Parathyroid adenoma (tissue), 2 donors: ENCODE measurements around the gene KLB.
"Not testable (repeated sequence)": the region's sequence is repeated elsewhere in the genome, so short reads cannot be mapped to it uniquely, and the experiment has no call there.

Source experiments
- H2AFZ ChIP-seq: fragments of 300-600 bp; sonication (generic); one replicate; pipeline ENCODE4 v1.7.0; 2017; ENCODE audit warnings: antibody characterized with exemption, mild to moderate bottlenecking
- H3K27ac ChIP-seq: fragments of 300-600 bp; sonication (generic); one replicate; pipeline ENCODE4 v1.7.0; 2017
- H3K27me3 ChIP-seq: fragments of 300-600 bp; sonication (generic); one replicate; pipeline ENCODE4 v1.7.0; 2017; ENCODE audit warnings: low read length; ENCODE audit not compliant: control insufficient read depth, insufficient read depth
- H3K36me3 ChIP-seq: fragments of 300-600 bp; sonication (generic); one replicate; pipeline ENCODE4 v1.7.0; 2017; ENCODE audit warnings: low read length; ENCODE audit not compliant: control insufficient read depth, insufficient read depth
- H3K4me1 ChIP-seq: fragments of 300-600 bp; sonication (generic); one replicate; pipeline ENCODE4 v1.7.0; 2017; ENCODE audit warnings: control low read depth
- H3K4me2 ChIP-seq: fragments of 300-600 bp; sonication (generic); one replicate; pipeline ENCODE4 v1.7.0; 2017; ENCODE audit warnings: low read length
- H3K4me3 ChIP-seq: fragments of 300-600 bp; sonication (generic); one replicate; pipeline ENCODE4 v1.7.0; 2017; ENCODE audit warnings: low read depth, low read length
- H3K79me2 ChIP-seq: fragments of 300-600 bp; sonication (generic); one replicate; pipeline ENCODE4 v1.7.0; 2017; ENCODE audit warnings: control low read depth
- H3K9ac ChIP-seq: fragments of 300-600 bp; sonication (generic); one replicate; pipeline ENCODE4 v1.7.0; 2017; ENCODE audit warnings: mild to moderate bottlenecking
- H3K9me3 ChIP-seq: fragments of 300-600 bp; sonication (generic); one replicate; pipeline ENCODE4 v1.7.0; 2017; ENCODE audit warnings: low read length; ENCODE audit not compliant: control insufficient read depth
- CTCF ChIP-seq: fragments of 300-600 bp; sonication (generic); IDR thresholded peaks from one replicate; pipeline ENCODE4 v1.7.0; 2017; ENCODE audit warnings: antibody characterized with exemption, mild to moderate bottlenecking
- donor health status: primary hyperparathyroidism.

Gene KLB

DNA sequence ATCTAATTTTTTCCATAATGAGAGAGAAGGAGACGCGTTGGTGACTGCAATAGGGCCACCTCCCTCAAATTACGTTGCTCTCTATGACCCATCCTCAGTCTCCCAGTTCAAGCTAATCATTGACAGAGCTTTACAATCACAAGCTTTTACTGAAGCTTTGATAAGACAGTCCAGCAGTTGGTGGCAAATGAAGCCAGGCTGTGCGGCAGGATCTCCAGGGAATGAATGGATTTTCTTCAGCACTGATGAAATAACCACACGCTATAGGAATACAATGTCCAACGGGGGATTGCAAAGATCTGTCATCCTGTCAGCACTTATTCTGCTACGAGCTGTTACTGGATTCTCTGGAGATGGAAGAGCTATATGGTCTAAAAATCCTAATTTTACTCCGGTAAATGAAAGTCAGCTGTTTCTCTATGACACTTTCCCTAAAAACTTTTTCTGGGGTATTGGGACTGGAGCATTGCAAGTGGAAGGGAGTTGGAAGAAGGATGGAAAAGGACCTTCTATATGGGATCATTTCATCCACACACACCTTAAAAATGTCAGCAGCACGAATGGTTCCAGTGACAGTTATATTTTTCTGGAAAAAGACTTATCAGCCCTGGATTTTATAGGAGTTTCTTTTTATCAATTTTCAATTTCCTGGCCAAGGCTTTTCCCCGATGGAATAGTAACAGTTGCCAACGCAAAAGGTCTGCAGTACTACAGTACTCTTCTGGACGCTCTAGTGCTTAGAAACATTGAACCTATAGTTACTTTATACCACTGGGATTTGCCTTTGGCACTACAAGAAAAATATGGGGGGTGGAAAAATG, at the start of gene KLB:
KLB (plus strand) TSS at position 168 of the 821 bp plus-strand sequence; CDS start at position 188, 20 bp downstream.
- no peak within 1 kb of the TSS for H3K27ac ChIP-seq
- H3K9ac ChIP-seq: no peak within 1 kb of the TSS
- no peaks in the 10 kb centered on the region for H3K9me3 ChIP-seq
- no peak for TF ChIP-seq CTCF
- H3K27me3 ChIP-seq: no peaks in the 10 kb centered on the region
- H3K4me3 ChIP-seq: no peak within 1 kb of the TSS
- H3K79me2 ChIP-seq: no peaks in the 10 kb centered on the region
- no peaks in the 10 kb centered on the region for H3K4me1 ChIP-seq
- H3K4me2 ChIP-seq: no peak within 1 kb of the TSS
- no peak within 1 kb of the TSS for H2AFZ ChIP-seq
- H3K36me3 ChIP-seq: no peaks in the 10 kb centered on the region

DNA sequence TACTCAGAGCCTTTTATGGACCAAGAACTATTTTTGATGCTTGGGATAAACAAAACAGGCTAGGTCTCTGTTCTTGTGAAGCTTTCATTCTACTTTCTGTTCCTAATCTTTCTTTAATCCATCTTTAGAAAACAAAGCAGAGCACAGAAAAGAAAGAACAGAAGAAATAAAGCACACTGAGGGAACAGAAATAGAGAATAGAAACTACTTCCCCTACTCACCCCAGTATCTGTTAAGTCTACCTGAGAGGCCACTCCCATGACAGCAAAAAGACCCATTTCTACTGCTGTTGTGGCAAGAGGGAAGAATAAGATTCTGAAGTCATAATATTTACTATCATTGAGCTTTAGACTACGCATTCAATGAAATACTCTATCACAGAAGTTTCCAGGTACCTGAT, 49.7 kb upstream of the KLB start:
- Histone ChIP-seq H3K27ac (no peak overlapping the region), H3K9ac (no peak overlapping the region), H3K36me3 (no peaks in the 10 kb centered on the region), H3K79me2 (peaks cover 9% of the 10 kb centered on the region), H3K9me3 (no peaks in the 10 kb centered on the region), H3K4me1 (no peaks in the 10 kb centered on the region), H3K4me2 (no peak overlapping the region), H3K4me3 (no peak overlapping the region), H2AFZ (no peak overlapping the region), H3K27me3 (no peaks in the 10 kb centered on the region)
- no peak for TF ChIP-seq CTCF

DNA sequence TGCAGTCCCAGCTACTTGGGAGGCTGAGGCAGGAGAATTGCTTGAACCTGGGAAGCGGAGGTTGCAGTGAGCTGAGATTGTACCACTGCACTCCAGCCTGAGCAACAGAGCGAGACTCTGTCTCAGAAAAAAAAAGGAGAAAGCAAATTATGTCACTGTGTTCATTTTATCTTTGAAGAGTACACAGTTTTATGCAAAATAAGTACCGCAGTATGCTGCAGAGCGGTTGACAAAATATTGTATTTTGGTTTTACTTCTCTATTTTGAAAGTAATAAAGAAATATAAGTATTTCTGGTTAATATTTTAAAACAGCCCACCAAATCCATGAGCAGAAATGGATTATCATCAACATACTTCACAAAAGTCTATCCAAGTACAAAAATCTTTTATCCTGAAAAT, 46.1 kb upstream of the KLB start:
- not testable (repeated sequence) for H3K4me3 ChIP-seq, H3K36me3 ChIP-seq, H3K27ac ChIP-seq, H3K79me2 ChIP-seq, H3K9me3 ChIP-seq, H3K4me1 ChIP-seq, H3K27me3 ChIP-seq, H3K9ac ChIP-seq, H2AFZ ChIP-seq, H3K4me2 ChIP-seq

DNA sequence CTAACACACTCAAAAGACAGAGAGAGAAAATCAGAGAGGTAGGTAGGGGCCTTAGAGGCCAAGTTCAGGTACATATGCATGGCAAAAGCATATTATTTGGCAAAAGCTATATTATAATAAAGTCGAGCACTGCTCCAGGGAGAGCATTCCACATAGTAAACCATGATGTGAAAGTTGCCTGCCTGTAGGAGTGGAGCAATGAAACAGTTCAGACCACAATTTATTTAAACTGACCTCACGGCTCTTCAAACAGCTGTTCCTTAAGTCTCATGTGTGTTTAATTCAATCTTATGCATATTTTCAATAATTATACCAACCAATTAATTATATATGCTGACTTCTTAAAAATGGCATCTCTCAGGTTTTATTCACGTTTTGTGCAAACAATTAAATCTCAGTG, 43.9 kb upstream of the KLB start:
- Histone ChIP-seq H3K27ac (no peak overlapping the region), H3K4me1 (no peaks in the 10 kb centered on the region), H3K4me2 (no peak overlapping the region), H2AFZ (no peak overlapping the region), H3K9me3 (no peaks in the 10 kb centered on the region), H3K79me2 (peaks cover 9% of the 10 kb centered on the region), H3K9ac (no peak overlapping the region), H3K27me3 (no peaks in the 10 kb centered on the region), H3K36me3 (no peaks in the 10 kb centered on the region), H3K4me3 (no peak overlapping the region)
- no peak for TF ChIP-seq CTCF

DNA sequence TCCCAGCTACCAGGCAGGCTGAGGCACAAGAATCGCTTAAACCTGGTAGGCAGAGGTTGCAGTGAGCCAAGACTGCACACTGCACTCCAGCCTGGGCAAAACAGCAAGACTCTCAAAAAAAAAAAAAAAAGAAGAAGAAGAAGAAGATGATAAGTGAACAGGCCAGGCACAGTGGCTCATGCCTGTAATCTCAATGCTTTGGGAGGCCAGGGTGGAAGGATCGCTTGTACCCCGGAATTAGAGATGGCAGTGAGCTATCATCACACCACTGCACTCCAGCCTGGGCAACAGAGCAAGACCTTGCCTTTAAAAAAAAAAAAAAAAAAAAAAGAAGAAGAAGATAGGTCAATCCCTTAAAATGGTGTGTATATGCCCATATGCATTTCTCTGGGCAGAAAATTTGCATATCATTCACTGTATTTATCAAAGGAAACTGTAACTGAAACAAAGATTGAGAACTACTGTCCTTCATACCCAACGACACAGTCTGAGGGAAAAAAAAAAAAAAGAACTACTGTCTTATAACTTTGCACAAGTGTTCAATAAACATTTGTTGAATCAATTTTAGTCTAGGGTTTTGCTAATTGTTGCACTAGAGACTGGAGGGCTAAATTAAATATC, 42.8 kb upstream of the KLB start:
- H3K27ac ChIP-seq: no peak overlapping the region
- no peak overlapping the region for H3K4me3 ChIP-seq
- H3K36me3 ChIP-seq: no peaks in the 10 kb centered on the region
- no peak overlapping the region for H3K4me2 ChIP-seq
- no peak overlapping the region for H2AFZ ChIP-seq
- no peak for TF ChIP-seq CTCF
- H3K27me3 ChIP-seq: no peaks in the 10 kb centered on the region
- no peak overlapping the region for H3K9ac ChIP-seq
- peaks cover 6% of the 10 kb centered on the region for H3K79me2 ChIP-seq
- H3K9me3 ChIP-seq: no peaks in the 10 kb centered on the region
- no peaks in the 10 kb centered on the region for H3K4me1 ChIP-seq
